IMR-90 (cell line): Measurements from ENCODE around the gene TLCD5.

Experiments used
- CEBPB ChIP-seq: IDR thresholded peaks from 2 replicates; pipeline ENCODE4 v1.6.1; 2012; ENCODE audit warnings: low read depth, low read length, improper control_type of control experiment
- CHD1 ChIP-seq: IDR thresholded peaks from 2 replicates; pipeline ENCODE4 v1.6.1; 2012; ENCODE audit warnings: low read depth, low read length, improper control_type of control experiment
- FOS ChIP-seq: fragments of 150-350 bp; IDR thresholded peaks from 2 replicates; pipeline ENCODE4 v1.6.1; 2016; ENCODE audit warnings: low read depth, low read length
- MAFK ChIP-seq: IDR thresholded peaks from 2 replicates; pipeline ENCODE4 v1.6.1; 2012; ENCODE audit warnings: low read depth, low read length, improper control_type of control experiment
- MXI1 ChIP-seq: IDR thresholded peaks from 2 replicates; pipeline ENCODE4 v1.6.1; 2012; ENCODE audit warnings: low read depth, mild to moderate bottlenecking, low read length, moderate library complexity, borderline replicate concordance
- NFE2L2 ChIP-seq: fragments of 150-350 bp; IDR thresholded peaks from 2 replicates; pipeline ENCODE4 v1.6.1; 2016; ENCODE audit warnings: low read depth, mild to moderate bottlenecking, low read length
- POLR2A ChIP-seq: IDR thresholded peaks from 2 replicates; pipeline ENCODE4 v1.6.1; 2012; ENCODE audit warnings: mild to moderate bottlenecking, low read depth, low read length
- RCOR1 ChIP-seq: IDR thresholded peaks from 2 replicates; pipeline ENCODE4 v1.6.1; 2012; ENCODE audit warnings: mild to moderate bottlenecking, low read length, improper control_type of control experiment; ENCODE audit not compliant: insufficient replicate concordance
- RFX5 ChIP-seq: IDR thresholded peaks from 2 replicates; pipeline ENCODE4 v1.8.0; 2012; ENCODE audit warnings: low read depth, mild to moderate bottlenecking, low read length, moderate library complexity
- SMC3 ChIP-seq: fragments of 150-350 bp; IDR thresholded peaks from 2 replicates; pipeline ENCODE4 v1.6.1; 2016; ENCODE audit warnings: low read depth, mild to moderate bottlenecking, antibody characterized with exemption, low read length, moderate library complexity
- USF2 ChIP-seq: fragments of 150-350 bp; IDR thresholded peaks from 2 replicates; pipeline ENCODE4 v1.6.1; 2017; ENCODE audit warnings: mild to moderate bottlenecking, antibody characterized with exemption, low read length, low read depth
- TF ChIP-seq, protein P1 (sequence below): conservative IDR thresholded peaks from 2 replicates; pipeline ENCODE4 v1.5.1; 2012; ENCODE audit warnings: mild to moderate bottlenecking, low read depth, low read length, improper control_type of control experiment

DNA sequence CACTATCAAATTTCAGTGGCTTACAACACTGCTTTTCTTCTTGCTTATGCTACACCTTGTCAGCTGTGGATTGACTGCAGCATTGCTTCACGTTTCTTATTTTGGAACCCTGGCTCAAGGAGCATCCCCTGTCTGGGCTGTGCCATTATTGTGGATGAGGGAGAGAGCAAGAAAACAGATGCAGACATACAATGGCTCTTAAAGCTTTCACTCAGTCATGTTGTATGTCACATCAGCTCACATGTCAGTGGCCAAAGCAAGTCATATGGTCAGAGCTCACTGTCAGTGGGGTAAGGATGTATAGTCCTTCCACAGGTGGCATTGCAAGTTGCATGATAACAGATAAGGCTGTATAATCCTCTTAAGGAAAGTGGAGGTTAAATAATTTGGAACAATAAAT is 21.1 kb downstream of the TLCD5 start:
- TF ChIP-seq, protein P1, sequence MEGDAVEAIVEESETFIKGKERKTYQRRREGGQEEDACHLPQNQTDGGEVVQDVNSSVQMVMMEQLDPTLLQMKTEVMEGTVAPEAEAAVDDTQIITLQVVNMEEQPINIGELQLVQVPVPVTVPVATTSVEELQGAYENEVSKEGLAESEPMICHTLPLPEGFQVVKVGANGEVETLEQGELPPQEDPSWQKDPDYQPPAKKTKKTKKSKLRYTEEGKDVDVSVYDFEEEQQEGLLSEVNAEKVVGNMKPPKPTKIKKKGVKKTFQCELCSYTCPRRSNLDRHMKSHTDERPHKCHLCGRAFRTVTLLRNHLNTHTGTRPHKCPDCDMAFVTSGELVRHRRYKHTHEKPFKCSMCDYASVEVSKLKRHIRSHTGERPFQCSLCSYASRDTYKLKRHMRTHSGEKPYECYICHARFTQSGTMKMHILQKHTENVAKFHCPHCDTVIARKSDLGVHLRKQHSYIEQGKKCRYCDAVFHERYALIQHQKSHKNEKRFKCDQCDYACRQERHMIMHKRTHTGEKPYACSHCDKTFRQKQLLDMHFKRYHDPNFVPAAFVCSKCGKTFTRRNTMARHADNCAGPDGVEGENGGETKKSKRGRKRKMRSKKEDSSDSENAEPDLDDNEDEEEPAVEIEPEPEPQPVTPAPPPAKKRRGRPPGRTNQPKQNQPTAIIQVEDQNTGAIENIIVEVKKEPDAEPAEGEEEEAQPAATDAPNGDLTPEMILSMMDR = no peak
- TF ChIP-seq POLR2A (no peak), CEBPB (no peak), CHD1 (no peak), USF2 (no peak), SMC3 (no peak), RFX5 (no peak), RCOR1 (no peak), MAFK (no peak), NFE2L2 (no peak), MXI1 (no peak), FOS (no peak)
